GM19351 (cell line): ENCODE data around the gene RAB28.
A peak's percentile ranks its signal among the peaks of the same experiment; 100 is the strongest.
"Not testable (repeated sequence)": the region's sequence is repeated elsewhere in the genome, so short reads cannot be mapped to it uniquely, and the experiment has no call there.

Source experiments
- ATAC-seq: cut with Tn5 transposase; IDR thresholded peaks from one replicate; pipeline ENCODE4 v1.9.1; 2021; ENCODE audit warnings: mild to moderate bottlenecking, moderate library complexity; ENCODE audit not compliant: unreplicated experiment

The RAB28 gene

DNA sequence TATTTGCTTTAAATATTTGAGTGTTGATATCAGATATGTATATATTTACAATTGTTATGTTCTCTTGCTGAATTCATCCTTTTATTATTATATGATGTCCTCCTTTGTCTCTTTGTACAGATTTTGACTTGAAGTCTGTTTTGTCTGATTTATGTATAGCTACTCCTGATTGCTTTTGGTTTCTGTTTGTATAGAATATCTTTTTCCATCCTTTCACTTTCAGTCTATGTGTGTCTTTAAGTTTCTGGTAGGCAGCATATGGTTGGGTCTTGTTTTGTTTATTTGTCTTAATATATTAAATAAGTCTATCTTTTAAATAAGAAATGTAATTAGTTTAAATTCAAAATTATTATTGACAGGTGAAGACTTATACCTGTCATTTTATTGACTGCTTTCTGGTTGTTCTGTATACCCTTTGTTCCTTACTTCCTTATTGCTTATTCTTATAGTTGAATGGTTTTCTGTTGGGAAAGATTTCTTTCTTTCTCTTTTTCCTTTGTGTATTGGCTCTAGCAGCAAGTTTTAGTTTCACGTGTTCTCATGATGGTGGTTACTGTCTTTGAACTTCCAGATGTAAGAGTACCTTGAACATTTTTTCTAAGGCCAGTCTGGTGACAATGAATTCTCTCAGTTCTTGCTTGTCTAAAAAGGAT lies 31.1 kb downstream of the RAB28 start:
- peak; percentile 53 for ATAC-seq

DNA sequence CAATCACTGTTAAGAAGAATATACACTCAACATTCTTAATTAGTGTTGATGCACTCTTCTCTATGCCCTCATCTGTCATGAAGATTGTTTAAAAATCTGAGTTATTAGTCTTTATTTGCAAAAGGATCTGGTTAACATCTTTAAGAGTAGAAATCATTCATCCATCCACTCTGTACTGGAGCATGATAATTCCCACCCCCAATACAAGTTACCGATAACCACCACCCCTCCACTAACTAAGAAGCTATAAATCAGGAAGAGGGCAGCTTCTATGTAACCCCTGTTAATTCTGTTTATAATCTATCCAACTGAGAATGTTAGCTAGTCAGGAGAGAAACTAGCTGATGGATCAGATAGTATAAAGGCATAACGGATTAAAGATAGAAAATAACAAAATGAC lies 34.5 kb downstream of the RAB28 start:
- ATAC-seq = no peak

GRCh38 chr4:13445841-13446790 lies 38.0 kb downstream of the RAB28 start:
- no peak for ATAC-seq

DNA sequence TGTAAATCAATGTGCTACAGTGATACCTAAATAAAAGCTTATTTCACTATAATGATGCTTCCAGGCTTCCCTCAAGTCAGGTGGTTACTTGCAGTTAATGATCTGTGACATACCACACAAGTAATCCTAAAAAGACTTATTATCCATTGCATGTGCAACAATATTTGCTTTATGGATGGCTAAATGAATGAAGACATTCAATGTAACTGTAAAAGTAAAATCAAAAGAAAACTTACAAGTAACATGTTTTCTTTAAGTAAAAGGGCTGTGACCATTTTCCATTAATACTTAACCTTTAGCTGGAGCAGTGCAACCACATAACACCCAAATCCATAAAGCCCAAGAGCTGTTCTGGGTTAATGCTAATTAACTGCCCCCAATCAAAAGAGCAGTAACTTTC lies 42.6 kb downstream of the RAB28 start:
- ATAC-seq = no peak

DNA sequence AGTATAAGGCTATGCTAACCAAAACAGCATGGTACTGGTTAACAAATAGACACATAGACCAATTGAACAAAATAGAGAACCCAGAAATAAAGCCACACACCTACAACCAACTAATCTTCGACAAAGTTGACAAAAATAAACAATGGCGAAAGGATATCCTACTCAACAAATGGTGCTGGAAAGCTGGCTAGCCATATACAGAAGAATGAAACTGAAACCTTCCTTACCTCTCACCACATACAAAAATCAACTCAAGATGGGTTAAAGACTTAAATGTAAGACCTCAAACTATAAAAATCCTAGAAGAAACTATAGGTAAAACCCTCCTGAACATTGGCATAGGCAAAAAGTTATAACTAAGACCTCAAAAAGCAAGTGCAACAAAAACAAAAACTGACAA lies 47.2 kb downstream of the RAB28 start:
- ATAC-seq = no peak

- ATAC-seq = no peak
Observed at GRCh38 chr4:13432453-13432852, 51.7 kb downstream of the RAB28 start.

GRCh38 chr4:13430834-13431568 lies 53.1 kb downstream of the RAB28 start:
- ATAC-seq = no peak

- no peak for ATAC-seq
Observed at GRCh38 chr4:13427599-13428325, 56.4 kb downstream of the RAB28 start.

DNA sequence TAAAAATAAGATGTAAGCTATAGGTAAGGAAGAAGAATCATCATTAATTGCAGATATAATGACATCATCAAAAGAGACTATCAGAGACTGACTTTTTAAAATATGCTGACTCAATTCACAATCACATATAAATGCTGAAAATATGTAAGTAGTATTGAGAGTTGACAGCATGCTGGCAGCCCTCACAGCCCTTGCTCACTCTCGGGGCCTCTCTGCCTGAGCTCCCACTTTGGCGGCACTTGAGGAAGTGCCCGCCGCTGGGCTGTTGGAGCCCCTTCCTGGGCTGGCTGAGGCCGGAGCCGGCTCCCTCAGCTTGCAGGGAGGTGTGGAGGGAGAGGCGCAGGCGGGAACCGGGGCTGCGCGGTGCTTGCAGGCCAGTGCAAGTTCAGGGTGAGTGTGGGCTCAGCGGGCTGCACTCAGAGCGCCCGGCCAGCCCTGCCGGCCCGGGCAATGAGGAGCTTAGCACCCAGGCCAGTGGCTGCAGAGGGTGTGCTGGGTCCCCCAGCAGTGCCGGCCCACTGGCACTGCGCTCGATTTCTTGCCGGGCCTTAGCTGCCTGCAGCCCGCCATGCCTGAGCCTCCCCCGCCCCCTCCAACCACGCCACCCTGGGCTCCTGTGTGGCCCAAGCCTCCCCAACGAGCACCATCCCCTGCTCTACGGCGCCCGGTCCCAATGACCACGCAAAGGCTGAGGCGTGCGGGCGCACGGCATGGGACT lies 68.9 kb downstream of the RAB28 start:
- no peak for ATAC-seq

GRCh38 chr4:13413729-13414437 lies 70.3 kb downstream of the RAB28 start:
- no peak for ATAC-seq

GRCh38 chr4:13411942-13412341 lies 72.2 kb downstream of the RAB28 start:
- ATAC-seq = no peak

- no peak for ATAC-seq
Observed at GRCh38 chr4:13409324-13409723, 74.8 kb downstream of the RAB28 start.

GRCh38 chr4:13406156-13406555 lies 78.0 kb downstream of the RAB28 start:
- not testable (repeated sequence) for ATAC-seq

- ATAC-seq = no peak
Observed at GRCh38 chr4:13403833-13404232, 80.3 kb downstream of the RAB28 start.

DNA sequence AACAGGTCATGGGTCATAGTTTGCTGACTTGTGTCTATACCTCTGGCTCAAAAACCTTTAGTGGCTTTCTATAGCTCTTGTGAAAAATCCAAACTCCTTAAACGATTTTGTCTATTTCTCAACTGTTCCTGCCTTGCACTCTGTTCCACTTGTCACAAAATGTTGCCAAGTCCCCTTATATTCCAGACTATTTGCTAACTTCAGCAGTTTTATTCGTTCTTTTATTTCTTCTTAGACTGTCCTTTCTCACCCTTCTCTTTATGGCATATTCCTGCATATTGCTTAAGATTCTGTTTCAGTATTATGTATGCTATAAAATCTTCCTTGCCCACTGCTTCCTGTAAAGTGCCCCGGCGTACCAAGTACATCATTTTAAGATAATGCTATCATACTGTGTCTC lies 80.8 kb downstream of the RAB28 start:
- ATAC-seq = no peak

GRCh38 chr4:13399257-13399656 lies 84.9 kb downstream of the RAB28 start:
- no peak for ATAC-seq

- no peak for ATAC-seq
Observed at GRCh38 chr4:13396161-13396560, 88.0 kb downstream of the RAB28 start.

DNA sequence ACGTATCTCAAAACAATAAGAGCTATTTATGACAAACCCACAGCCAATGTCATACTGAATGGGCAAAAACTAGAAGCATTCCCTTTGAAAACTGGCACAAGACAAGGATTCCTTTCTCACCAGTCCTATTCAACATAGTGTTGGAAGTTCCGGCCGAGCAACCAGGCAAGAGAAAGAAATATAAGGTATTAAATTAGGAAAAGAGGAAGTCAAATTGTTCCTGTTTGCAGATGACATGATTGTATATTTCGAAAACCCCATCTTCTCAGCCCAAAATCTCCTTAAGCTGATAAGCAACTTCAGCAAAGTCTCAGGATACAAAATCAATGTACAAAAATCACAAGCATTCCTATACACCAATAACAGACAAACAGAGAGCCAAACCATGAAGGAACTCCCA lies 94.2 kb downstream of the RAB28 start:
- not testable (repeated sequence) for ATAC-seq

- peak; percentile 82 for ATAC-seq
Observed at GRCh38 chr4:13386405-13387107, 97.6 kb downstream of the RAB28 start.
